ENCODE results near the gene ANXA2R.

Gene ANXA2R

GRCh38 chr5:43066799-43067741, 27.0 kb upstream of the ANXA2R start (continued):
- TF ChIP-seq ZNF518A (tag by site-specific recombination; conservative IDR thresholded peaks at IDR 0.05; ENCODE audit: low read depth) (peak; percentile 46; the same call in 1 of the 2 replicates), ZNF514 (tag by site-specific recombination; IDR thresholded peaks at IDR 0.05) (no peak), ZNF214 (tag by site-specific recombination; IDR thresholded peaks at IDR 0.05; ENCODE audit: borderline replicate concordance) (no peak), GLI4 (tag by site-specific recombination; IDR thresholded peaks at IDR 0.05) (peak; percentile 75; the same call in 1 of the 2 replicates), ZNF175 (tag by site-specific recombination; IDR thresholded peaks at IDR 0.05) (no peak), ZNF610 (tag by site-specific recombination; IDR thresholded peaks at IDR 0.05; ENCODE audit: borderline replicate concordance) (no peak), ZNF10 (tag by site-specific recombination; IDR thresholded peaks at IDR 0.05) (peak; percentile 98), ZNF416 (tag by site-specific recombination; IDR thresholded peaks at IDR 0.05) (no peak), ZNF350 (tag by site-specific recombination; IDR thresholded peaks at IDR 0.05) (no peak), PRDM1 (tag by site-specific recombination; IDR thresholded peaks at IDR 0.05) (peak; percentile 87), ZNF324 (tag by site-specific recombination; IDR thresholded peaks at IDR 0.05) (peak; percentile 56), IKZF3 (tag by site-specific recombination; IDR thresholded peaks at IDR 0.05) (no peak), CTCF (tag by site-specific recombination; IDR thresholded peaks at IDR 0.05) (no peak), ZNF398 (tag by site-specific recombination; IDR thresholded peaks at IDR 0.05) (no peak), RBAK (tag by site-specific recombination; IDR thresholded peaks at IDR 0.05) (no peak), ZNF791 (tag by site-specific recombination; IDR thresholded peaks at IDR 0.05) (no peak), ZNF626 (tag by site-specific recombination; IDR thresholded peaks at IDR 0.05) (no peak), ZNF280D (tag by site-specific recombination; IDR thresholded peaks at IDR 0.05) (peak; percentile 56; the same call in 1 of the 2 replicates), HOXC10 (CRISPR knock-in tag; IDR thresholded peaks at IDR 0.05) (no peak), ZNF555 (tag by site-specific recombination; conservative IDR thresholded peaks at IDR 0.05) (no peak), ZNF621 (tag by site-specific recombination; IDR thresholded peaks at IDR 0.05) (no peak), ZNF184 (tag by site-specific recombination; IDR thresholded peaks at IDR 0.05) (peak; percentile 53), ZBTB10 (tag by site-specific recombination; IDR thresholded peaks at IDR 0.05) (peak; percentile 72; the same call in 1 of the 2 replicates), KLF8 (tag by site-specific recombination; IDR thresholded peaks at IDR 0.05) (peak; percentile 69), ZNF701 (tag by site-specific recombination; IDR thresholded peaks at IDR 0.05) (no peak)

Measured in HEK293 (cell line).